ENCODE data around the gene IGSF9B.
"Not testable (repeated sequence)": the region's sequence is repeated elsewhere in the genome, so short reads cannot be mapped to it uniquely, and the experiment has no call there.

The IGSF9B gene

GRCh38 chr11:133956650-133957633 lies at the start of gene IGSF9B:
IGSF9B (minus strand) TSS chr11:133956968; CDS start chr11:133956754, 214 bp downstream.
- peak; percentile 97 for DNase-seq

- no peak for DNase-seq
Measured at GRCh38 chr11:134004496-134005172, 47.9 kb upstream of the IGSF9B start.

GRCh38 chr11:134003792-134004495 lies 47.2 kb upstream of the IGSF9B start:
- DNase-seq = no peak

- not testable (repeated sequence) for DNase-seq
Measured at GRCh38 chr11:134002819-134003218, 46.1 kb upstream of the IGSF9B start.

GRCh38 chr11:134002338-134002737 lies 45.6 kb upstream of the IGSF9B start:
- DNase-seq = not testable (repeated sequence)

- no peak for DNase-seq
Measured at GRCh38 chr11:134001596-134001995, 44.8 kb upstream of the IGSF9B start.

GRCh38 chr11:134001088-134001487 lies 44.3 kb upstream of the IGSF9B start:
- no peak for DNase-seq

GRCh38 chr11:133999355-133999754 lies 42.6 kb upstream of the IGSF9B start:
- no peak for DNase-seq

GRCh38 chr11:133997554-133997953 lies 40.8 kb upstream of the IGSF9B start:
- DNase-seq = no peak

- no peak for DNase-seq
Measured at GRCh38 chr11:133996671-133997070, 39.9 kb upstream of the IGSF9B start.

- no peak for DNase-seq
Measured at GRCh38 chr11:133995066-133995465, 38.3 kb upstream of the IGSF9B start.

- no peak for DNase-seq
Measured at GRCh38 chr11:133993921-133994320, 37.2 kb upstream of the IGSF9B start.

- no peak for DNase-seq
Measured at GRCh38 chr11:133993107-133993506, 36.3 kb upstream of the IGSF9B start.

- no peak for DNase-seq
Measured at GRCh38 chr11:133992121-133992520, 35.4 kb upstream of the IGSF9B start.

- no peak for DNase-seq
Measured at GRCh38 chr11:133991101-133991500, 34.3 kb upstream of the IGSF9B start.

- DNase-seq = no peak
Measured at GRCh38 chr11:133990501-133990900, 33.7 kb upstream of the IGSF9B start.

GRCh38 chr11:133988686-133989410 lies 32.1 kb upstream of the IGSF9B start:
- no peak for DNase-seq

- no peak for DNase-seq
Measured at GRCh38 chr11:133987171-133987570, 30.4 kb upstream of the IGSF9B start.

- DNase-seq = no peak
Measured at GRCh38 chr11:133985981-133986944, 29.5 kb upstream of the IGSF9B start.

- DNase-seq = no peak
Measured at GRCh38 chr11:133984828-133985227, 28.1 kb upstream of the IGSF9B start.

GRCh38 chr11:133983660-133984316 lies 27.0 kb upstream of the IGSF9B start:
- no peak for DNase-seq

All from activated effector memory CD4-positive, alpha-beta T cell treated with anti-CD3 and anti-CD28 coated beads, Interleukin-2, amount 50 U/mL, for 16 hours (primary cell).